HepG2 (cell line): ENCODE measurements around the gene DERL2. TPM values are rescaled to one million over a fixed set of nuclear protein-coding genes. Genes with fewer than 3 reads are reported as not detected.
A peak's percentile ranks its signal among the peaks of the same experiment; 100 is the strongest.

ENCODE experiments used
- ATAC-seq: fragments of 200-7000 bp; cut with Tn5 transposase; 3 replicates; pipeline ENCODE4 v1.9.1; 2020; ENCODE audit warnings: mild to moderate bottlenecking, moderate library complexity
- BruUV-seq: library from RNA; stranded (reverse); fragments of 400-500 nt; replicated peaks from 2 replicates; lab custom pipeline; 2021; lab: Mats Ljungman, UMichigan
- CTCF ChIA-PET: fragments of 300-600 bp; formaldehyde crosslinking; extraction: SDS; loops from one replicate; lab custom pipeline; 2021; ENCODE audit warnings: low total read pairs, inconsistent platforms, low intra/inter-chr PET ratio; lab: Yijun Ruan, JAX
- POLR2A ChIA-PET: fragments of 350-600 bp; sonication (Branson Sonifier 250); formaldehyde crosslinking; loops from one replicate; lab custom pipeline; 2020; ENCODE audit warnings: antibody characterized with exemption, inconsistent platforms; lab: Yijun Ruan, JAX
- DNase-seq: peaks from one replicate; pipeline ENCODE4 v3.0.0-alpha.2; 2015; ENCODE audit warnings: low spot score
- FAIRE-seq: peaks from 3 replicates; lab custom pipeline; 2011; peaks lifted over from hg19 to GRCh38; lab: Jason Lieb, UNC
- H2AFZ ChIP-seq: one replicate; pipeline ENCODE4 v1.6.1; 2011; ENCODE audit warnings: low read length, inconsistent platforms
- H3K27ac ChIP-seq: fragments of 300-600 bp; 3 replicates; pipeline ENCODE4 v1.8.0; 2011; ENCODE audit warnings: mixed run types, mild to moderate bottlenecking, mixed read lengths, low read length, inconsistent platforms; ENCODE audit not compliant: insufficient read depth; ENCODE audit errors: extremely low read length
- H3K27me3 ChIP-seq, 2 experiments: fragments of 200-600 bp in 1 of 2; 2 replicates in 1 of 2; 3 replicates in 1 of 2; pipeline versions ENCODE4 v1.6.0 to v1.8.0; 2011; ENCODE audit warnings: low read length in 2 of 2, mild to moderate bottlenecking in 2 of 2, moderate library complexity in 2 of 2, inconsistent platforms in 1 of 2; ENCODE audit not compliant: insufficient read depth in 2 of 2, control insufficient read depth in 1 of 2
- H3K36me3 ChIP-seq, 2 experiments: fragments of 200-600 bp in 1 of 2; replicated peaks in 1 of 2; 2 replicates in 1 of 2; 3 replicates in 1 of 2; pipeline versions ENCODE4 v1.5.1 to v1.8.0; 2011; ENCODE audit warnings: low read length in 2 of 2, inconsistent platforms in 1 of 2; ENCODE audit not compliant: insufficient read depth in 2 of 2, control insufficient read depth in 1 of 2
- H3K4me1 ChIP-seq: 2 replicates; pipeline ENCODE4 v1.5.1; 2012; ENCODE audit warnings: low read length, inconsistent platforms; ENCODE audit not compliant: insufficient read depth
- H3K4me2 ChIP-seq: 2 replicates; pipeline ENCODE4 v1.6.0; 2011; ENCODE audit warnings: low read depth, low read length, inconsistent platforms
- H3K4me3 ChIP-seq, 3 experiments: fragments of 200-600 bp in 1 of 3; sonication (generic), shearing (Covaris generic) in 1 of 3; replicated peaks in 1 of 3; 2 replicates each; pipeline ENCODE4 v1.5.1; 2011 to 2016; ENCODE audit warnings: low read length in 3 of 3, inconsistent platforms in 2 of 3, low read depth in 2 of 3, mild to moderate bottlenecking in 2 of 3, control low read depth in 1 of 3, mixed read lengths in 1 of 3; ENCODE audit not compliant: insufficient read depth in 1 of 3
- H3K79me2 ChIP-seq: one replicate; pipeline ENCODE4 v1.6.1; 2011; ENCODE audit warnings: low read length, inconsistent platforms; ENCODE audit not compliant: insufficient read depth
- H3K9ac ChIP-seq: 2 replicates; pipeline ENCODE4 v1.6.0; 2011; ENCODE audit warnings: mild to moderate bottlenecking, low read depth, low read length, inconsistent platforms; ENCODE audit not compliant: insufficient read depth
- H3K9me3 ChIP-seq: 2 replicates; pipeline ENCODE4 v1.5.1; 2012; ENCODE audit warnings: mild to moderate bottlenecking, low read length
- H4K20me1 ChIP-seq: 2 replicates; pipeline ENCODE4 v1.6.0; 2011; ENCODE audit warnings: inconsistent platforms, mild to moderate bottlenecking, low read length, moderate library complexity; ENCODE audit not compliant: insufficient read depth
- SP2 ChIP-seq: sonication (generic); formaldehyde crosslinking; IDR thresholded peaks from 2 replicates; pipeline ENCODE4 v1.5.1; 2020; ENCODE audit warnings: mild to moderate bottlenecking, missing genetic modification reagents
- ZNF816 ChIP-seq: sonication (generic); formaldehyde crosslinking; IDR thresholded peaks from 2 replicates; pipeline ENCODE4 v1.8.0; 2022; ENCODE audit warnings: missing genetic modification reagents, mild to moderate bottlenecking, borderline replicate concordance
- WGBS: methylation state at CpG from one replicate; pipeline ENCODE4 v1.1.6; 2017; ENCODE audit warnings: low lambda C conversion rate; 5-methylcytosine and 5-hydroxymethylcytosine counted together
- in situ Hi-C: cut with HindIII; loops from 2 replicates; pipeline ENCODE4 v1.10.0; 2017; ENCODE audit warnings: low pct_unique_long_range_greater_than_20kb; ENCODE audit not compliant: extremely low pct_ligation_motif_present
- intact Hi-C: fragments of 100-400 bp; cut with micrococcal nuclease; formaldehyde crosslinking; loops from one replicate; pipeline ENCODE4 v1.10.0; 2022; ENCODE audit not compliant: unreplicated experiment
- polyA plus RNA-seq, 8 experiments: library from polyadenylated mRNA; depleted of rRNA in 3 of 8; stranded (reverse) in 7 of 8; unstranded in 1 of 8; fragments of >200 nt; fragmentation: Illumina TruSeq in 4 of 8; extraction: Trizol in 4 of 8; gene quantifications; 2 replicates each; pipeline versions ENCODE4 v1.2.1 to v1.2.3, GENCODE V29; 2011 to 2016; ENCODE audit warnings: low read depth in 4 of 8, missing spikeins in 1 of 8, mixed read lengths in 1 of 8; ENCODE audit not compliant: insufficient read depth in 1 of 8
- total RNA-seq, 5 experiments: library from RNA; depleted of rRNA; stranded (reverse); fragments of >200 nt; fragmentation: Illumina TruSeq; extraction: Trizol; gene quantifications; 2 replicates each; pipeline ENCODE4 v1.2.3, GENCODE V29; 2016; ENCODE audit warnings: low read depth in 1 of 5
- TF ChIP-seq, protein P1 (sequence below): sonication (generic); formaldehyde crosslinking; IDR thresholded peaks from 2 replicates; pipeline ENCODE4; 2020; ENCODE audit warnings: missing genetic modification reagents, mild to moderate bottlenecking, borderline replicate concordance
- TF ChIP-seq, protein P2 (sequence below): sonication (generic); formaldehyde crosslinking; IDR thresholded peaks from 2 replicates; pipeline ENCODE4 v1.4.0; 2020; ENCODE audit warnings: low read depth, missing genetic modification reagents

The DERL2 gene
- total and polyA plus RNA-seq, 2 of the 13 experiments (the other 11 are each of a cell fraction or from before 2014, with no cell fraction given) = 59.3 to 65.2 TPM

DNA sequence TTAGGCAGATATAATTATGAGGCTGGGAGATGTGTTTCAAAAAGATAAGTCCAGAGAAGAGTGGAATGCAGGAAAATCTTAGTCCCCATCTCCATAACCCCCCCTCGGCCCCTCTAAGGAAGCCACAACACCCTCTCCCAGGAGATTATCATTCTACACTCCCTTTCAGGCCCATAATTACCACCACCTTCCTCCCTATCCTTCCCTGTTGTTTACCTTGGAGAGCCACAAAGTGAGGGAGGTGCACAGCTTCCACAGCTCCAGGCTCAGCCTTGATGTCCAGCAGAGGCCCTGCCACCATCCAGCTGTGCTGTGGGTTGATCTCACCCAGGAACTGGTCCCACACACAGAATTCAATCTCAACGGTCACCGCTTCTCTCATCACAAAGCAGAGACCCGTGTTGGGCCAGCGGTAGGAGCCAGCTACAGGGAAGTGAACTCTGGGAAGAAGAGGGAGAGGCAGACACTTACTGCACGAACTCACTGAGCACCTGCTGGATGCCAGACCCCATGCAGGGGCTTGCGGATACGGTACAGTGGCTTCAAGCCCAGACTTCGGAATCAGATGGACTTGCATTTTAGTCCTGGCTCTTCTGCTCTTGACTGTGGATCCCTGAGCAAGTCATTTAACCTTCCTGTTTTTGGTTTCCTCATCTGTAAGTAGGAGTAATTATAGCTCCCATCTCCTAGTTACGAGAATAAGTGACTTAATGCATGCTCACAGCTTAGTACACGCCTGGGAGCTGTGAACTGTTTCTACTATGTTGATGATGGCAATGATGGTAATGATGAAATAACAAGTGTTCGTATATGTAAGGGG is 44.5 kb upstream of the DERL2 start:
- no peak for ATAC-seq
- CTCF ChIA-PET = no interaction called here
- no TSS peak for BruUV-seq
- Histone ChIP-seq H3K79me2 (no peaks in the 10 kb centered on the region), H3K4me3 (no peak overlapping the region), H3K9me3 (no peaks in the 10 kb centered on the region), H3K9ac (no peak overlapping the region), H2AFZ (no peak overlapping the region), H3K4me2 (no peak overlapping the region), H3K27me3 (peaks cover 0 to 22% of the 10 kb centered on the region in 2 experiments; a peak in 3 of 5 replicates), H3K27ac (no peak overlapping the region), H3K36me3 (no peaks in the 10 kb centered on the region), H4K20me1 (no peaks in the 10 kb centered on the region), H3K4me1 (peaks cover 15% of the 10 kb centered on the region; the same call in 1 of the 2 replicates)
- 42% methylated on average over 10 of the region's 12 CpGs for WGBS
- intact Hi-C loops (no loop called here), in situ Hi-C loops (no loop called here)
- no peak for FAIRE-seq
- DNase-seq = no peak
- POLR2A ChIA-PET = no interaction called here
- TF ChIP-seq ZNF816 (CRISPR knock-in tag) = no peak
- TF ChIP-seq, protein P1, sequence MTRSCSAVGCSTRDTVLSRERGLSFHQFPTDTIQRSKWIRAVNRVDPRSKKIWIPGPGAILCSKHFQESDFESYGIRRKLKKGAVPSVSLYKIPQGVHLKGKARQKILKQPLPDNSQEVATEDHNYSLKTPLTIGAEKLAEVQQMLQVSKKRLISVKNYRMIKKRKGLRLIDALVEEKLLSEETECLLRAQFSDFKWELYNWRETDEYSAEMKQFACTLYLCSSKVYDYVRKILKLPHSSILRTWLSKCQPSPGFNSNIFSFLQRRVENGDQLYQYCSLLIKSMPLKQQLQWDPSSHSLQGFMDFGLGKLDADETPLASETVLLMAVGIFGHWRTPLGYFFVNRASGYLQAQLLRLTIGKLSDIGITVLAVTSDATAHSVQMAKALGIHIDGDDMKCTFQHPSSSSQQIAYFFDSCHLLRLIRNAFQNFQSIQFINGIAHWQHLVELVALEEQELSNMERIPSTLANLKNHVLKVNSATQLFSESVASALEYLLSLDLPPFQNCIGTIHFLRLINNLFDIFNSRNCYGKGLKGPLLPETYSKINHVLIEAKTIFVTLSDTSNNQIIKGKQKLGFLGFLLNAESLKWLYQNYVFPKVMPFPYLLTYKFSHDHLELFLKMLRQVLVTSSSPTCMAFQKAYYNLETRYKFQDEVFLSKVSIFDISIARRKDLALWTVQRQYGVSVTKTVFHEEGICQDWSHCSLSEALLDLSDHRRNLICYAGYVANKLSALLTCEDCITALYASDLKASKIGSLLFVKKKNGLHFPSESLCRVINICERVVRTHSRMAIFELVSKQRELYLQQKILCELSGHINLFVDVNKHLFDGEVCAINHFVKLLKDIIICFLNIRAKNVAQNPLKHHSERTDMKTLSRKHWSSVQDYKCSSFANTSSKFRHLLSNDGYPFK = no peak

GRCh38 chr17:5527601-5528250 is 41.7 kb upstream of the DERL2 start:
- Histone ChIP-seq H2AFZ (no peak overlapping the region), H3K27me3 (peaks cover 0 to 7% of the 10 kb centered on the region in 2 experiments; a peak in 2 of 5 replicates), H3K4me1 (peaks cover 21% of the 10 kb centered on the region), H4K20me1 (no peaks in the 10 kb centered on the region), H3K79me2 (no peaks in the 10 kb centered on the region), H3K27ac (no peak overlapping the region), H3K4me3 (no peak overlapping the region), H3K9ac (no peak overlapping the region), H3K36me3 (no peaks in the 10 kb centered on the region), H3K4me2 (no peak overlapping the region), H3K9me3 (no peaks in the 10 kb centered on the region)
- FAIRE-seq (no peak), ATAC-seq (no peak), DNase-seq (no peak)
- BruUV-seq = no TSS peak
- intact Hi-C loops (no loop called here), in situ Hi-C loops (no loop called here)
- WGBS = 36% methylated on average over 7 of the region's 9 CpGs
- CTCF ChIA-PET = no interaction called here
- POLR2A ChIA-PET = no interaction called here
- no peak for TF ChIP-seq SP2 (CRISPR knock-in tag)
- TF ChIP-seq, protein P2, sequence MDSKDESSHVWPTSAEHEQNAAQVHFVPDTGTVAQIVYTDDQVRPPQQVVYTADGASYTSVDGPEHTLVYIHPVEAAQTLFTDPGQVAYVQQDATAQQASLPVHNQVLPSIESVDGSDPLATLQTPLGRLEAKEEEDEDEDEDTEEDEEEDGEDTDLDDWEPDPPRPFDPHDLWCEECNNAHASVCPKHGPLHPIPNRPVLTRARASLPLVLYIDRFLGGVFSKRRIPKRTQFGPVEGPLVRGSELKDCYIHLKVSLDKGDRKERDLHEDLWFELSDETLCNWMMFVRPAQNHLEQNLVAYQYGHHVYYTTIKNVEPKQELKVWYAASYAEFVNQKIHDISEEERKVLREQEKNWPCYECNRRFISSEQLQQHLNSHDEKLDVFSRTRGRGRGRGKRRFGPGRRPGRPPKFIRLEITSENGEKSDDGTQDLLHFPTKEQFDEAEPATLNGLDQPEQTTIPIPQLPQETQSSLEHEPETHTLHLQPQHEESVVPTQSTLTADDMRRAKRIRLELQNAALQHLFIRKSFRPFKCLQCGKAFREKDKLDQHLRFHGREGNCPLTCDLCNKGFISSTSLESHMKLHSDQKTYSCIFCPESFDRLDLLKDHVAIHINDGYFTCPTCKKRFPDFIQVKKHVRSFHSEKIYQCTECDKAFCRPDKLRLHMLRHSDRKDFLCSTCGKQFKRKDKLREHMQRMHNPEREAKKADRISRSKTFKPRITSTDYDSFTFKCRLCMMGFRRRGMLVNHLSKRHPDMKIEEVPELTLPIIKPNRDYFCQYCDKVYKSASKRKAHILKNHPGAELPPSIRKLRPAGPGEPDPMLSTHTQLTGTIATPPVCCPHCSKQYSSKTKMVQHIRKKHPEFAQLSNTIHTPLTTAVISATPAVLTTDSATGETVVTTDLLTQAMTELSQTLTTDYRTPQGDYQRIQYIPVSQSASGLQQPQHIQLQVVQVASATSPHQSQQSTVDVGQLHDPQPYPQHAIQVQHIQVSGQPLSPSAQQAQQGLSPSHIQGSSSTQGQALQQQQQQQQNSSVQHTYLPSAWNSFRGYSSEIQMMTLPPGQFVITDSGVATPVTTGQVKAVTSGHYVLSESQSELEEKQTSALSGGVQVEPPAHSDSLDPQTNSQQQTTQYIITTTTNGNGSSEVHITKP (CRISPR knock-in tag) = 0 out of 2 replicates have a peak, but pooled peaks have one; percentile 49
